HUES48 (cell line): ENCODE data around the gene COL5A1.

ENCODE experiments used
- H3K27ac ChIP-seq: one replicate; pipeline ENCODE4 v1.7.0; 2013; ENCODE audit warnings: low read depth, low read length, inconsistent platforms
- H3K27me3 ChIP-seq: 2 replicates; pipeline ENCODE4 v1.6.1; 2013; ENCODE audit warnings: mild to moderate bottlenecking, low read length; ENCODE audit not compliant: control insufficient read depth, insufficient read depth
- H3K36me3 ChIP-seq: 2 replicates; pipeline ENCODE4 v1.6.1; 2013; ENCODE audit warnings: low read length; ENCODE audit not compliant: control insufficient read depth, insufficient read depth
- H3K4me1 ChIP-seq: 2 replicates; pipeline ENCODE4 v1.6.1; 2013; ENCODE audit warnings: mild to moderate bottlenecking, low read length; ENCODE audit not compliant: control insufficient read depth, insufficient read depth
- H3K4me3 ChIP-seq: 2 replicates; pipeline ENCODE4 v1.5.1; 2013; ENCODE audit warnings: mild to moderate bottlenecking, low read depth, low read length
- H3K9ac ChIP-seq: 2 replicates; pipeline ENCODE4 v1.6.1; 2013; ENCODE audit warnings: mild to moderate bottlenecking, low read depth, low read length, moderate library complexity
- H3K9me3 ChIP-seq: 2 replicates; pipeline ENCODE4 v1.6.1; 2013; ENCODE audit warnings: low read length; ENCODE audit not compliant: control insufficient read depth, insufficient read depth

The COL5A1 gene

DNA sequence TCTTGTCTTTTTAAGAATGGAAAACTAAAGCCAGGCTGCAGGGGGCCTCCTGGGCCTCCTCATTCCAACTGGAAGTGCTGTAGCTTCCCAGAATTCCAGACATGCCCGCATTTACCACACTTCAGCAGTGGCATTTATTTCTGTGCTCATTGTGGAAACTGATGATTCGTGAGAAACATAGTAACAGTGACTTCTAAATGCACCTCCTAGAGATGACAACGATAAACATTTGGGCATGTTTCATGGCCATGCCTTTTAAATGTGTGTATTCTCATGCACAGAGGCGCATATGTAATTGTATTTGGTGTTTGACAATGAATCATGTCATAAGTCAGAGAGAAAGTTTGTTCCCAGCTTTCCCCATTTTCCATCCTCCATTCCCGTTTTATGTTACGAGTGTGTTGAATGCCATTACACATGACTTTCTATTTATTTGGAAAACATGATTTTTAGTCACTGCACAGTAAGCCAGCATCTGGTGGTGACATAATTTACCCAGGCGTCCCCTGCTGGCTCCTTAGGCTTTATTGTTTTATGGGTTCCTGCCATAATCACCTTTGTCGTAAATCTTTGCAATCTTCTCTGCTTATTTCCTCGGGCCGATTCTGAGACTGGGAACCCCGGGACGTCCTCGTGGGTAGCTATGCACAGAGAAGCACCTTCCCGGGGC, 170.2 kb downstream of the COL5A1 start:
- no peak overlapping the region; the same call in 1 of the 2 replicates for H3K4me3 ChIP-seq
- H3K9me3 ChIP-seq, result no peaks in the 10 kb centered on the region
- no peaks in the 10 kb centered on the region for H3K27me3 ChIP-seq
- H3K36me3 ChIP-seq, result no peaks in the 10 kb centered on the region
- peak overlapping the region; percentile 89 for H3K27ac ChIP-seq
- peaks cover 16% of the 10 kb centered on the region for H3K4me1 ChIP-seq
- 0 out of 2 replicates have a peak overlapping the region, but pooled peaks have one; percentile 23 for H3K9ac ChIP-seq

DNA sequence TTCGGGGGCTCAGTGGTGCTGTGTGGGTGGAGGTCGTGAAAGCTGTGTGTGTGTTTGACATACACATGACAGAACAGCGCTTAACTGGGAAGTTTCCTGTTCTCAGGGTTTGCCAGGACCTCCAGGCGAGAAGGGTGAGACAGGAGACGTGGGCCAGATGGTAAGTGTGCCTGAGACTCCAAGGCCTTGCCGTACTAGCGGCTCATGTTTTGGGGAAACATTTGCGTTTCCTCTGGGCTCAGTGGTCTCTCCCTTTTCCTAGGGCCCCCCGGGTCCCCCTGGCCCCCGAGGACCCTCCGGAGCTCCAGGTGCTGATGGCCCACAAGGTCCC, 170.7 kb downstream of the COL5A1 start:
- Histone ChIP-seq H3K9ac (no peak overlapping the region), H3K27me3 (no peaks in the 10 kb centered on the region), H3K27ac (peak overlapping the region; percentile 89), H3K4me1 (peaks cover 16% of the 10 kb centered on the region), H3K4me3 (no peak overlapping the region), H3K9me3 (no peaks in the 10 kb centered on the region), H3K36me3 (no peaks in the 10 kb centered on the region)

DNA sequence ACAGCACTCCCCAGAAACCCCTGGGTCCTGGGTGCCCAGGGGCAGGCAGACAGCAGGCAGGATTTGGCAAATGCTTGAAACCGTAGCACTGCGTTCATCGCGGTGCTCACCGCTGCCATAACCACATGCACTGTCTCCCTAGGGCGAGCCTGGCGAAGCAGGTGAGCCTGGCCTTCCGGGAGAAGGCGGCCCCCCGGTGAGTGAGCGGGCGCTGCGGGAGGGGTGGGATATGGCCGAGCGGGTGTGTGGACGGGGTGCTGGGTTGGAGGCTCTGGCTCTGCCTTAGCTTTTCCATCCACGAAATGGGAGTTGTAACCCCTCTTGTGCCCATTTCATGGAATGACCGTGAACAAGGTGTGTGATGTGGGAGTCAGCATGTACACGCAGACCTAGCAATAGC, 172.2 kb downstream of the COL5A1 start:
- no peaks in the 10 kb centered on the region for H3K27me3 ChIP-seq
- H3K9ac ChIP-seq, result no peak overlapping the region
- peaks cover 16% of the 10 kb centered on the region for H3K4me1 ChIP-seq
- H3K27ac ChIP-seq, result no peak overlapping the region
- H3K9me3 ChIP-seq, result no peaks in the 10 kb centered on the region
- H3K36me3 ChIP-seq, result no peaks in the 10 kb centered on the region
- no peak overlapping the region for H3K4me3 ChIP-seq

DNA sequence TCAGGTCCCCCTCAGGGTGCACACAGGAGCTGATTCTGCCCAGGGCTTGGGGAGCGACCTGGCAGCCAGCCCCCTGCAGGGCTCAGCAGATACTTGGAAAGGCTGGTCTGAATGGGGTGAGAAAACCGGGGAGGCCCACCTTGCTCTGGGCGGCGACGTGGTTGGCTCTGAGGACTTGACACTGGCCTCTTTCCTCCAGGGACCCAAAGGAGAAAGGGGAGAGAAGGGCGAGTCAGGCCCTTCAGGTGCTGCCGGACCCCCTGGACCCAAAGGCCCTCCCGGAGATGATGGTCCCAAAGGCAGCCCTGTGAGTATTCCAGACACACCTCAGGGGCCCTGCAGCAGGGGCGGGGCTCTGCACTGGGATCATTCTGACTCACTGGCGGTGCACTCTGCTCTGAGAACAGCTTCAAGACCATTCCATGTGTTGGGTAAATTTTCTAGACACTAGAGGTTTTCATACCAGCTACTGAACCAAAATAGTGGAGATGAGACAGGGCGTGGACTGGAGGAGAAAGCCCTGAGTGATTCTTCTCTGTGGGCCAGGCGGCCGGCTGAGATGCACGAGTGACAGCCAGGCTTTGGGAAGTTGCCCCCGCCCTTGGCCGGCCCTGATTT, 173.1 kb downstream of the COL5A1 start:
- no peaks in the 10 kb centered on the region for H3K9me3 ChIP-seq
- H3K4me3 ChIP-seq, result no peak overlapping the region
- H3K9ac ChIP-seq, result no peak overlapping the region
- peaks cover 16% of the 10 kb centered on the region for H3K4me1 ChIP-seq
- H3K36me3 ChIP-seq, result no peaks in the 10 kb centered on the region
- H3K27me3 ChIP-seq, result no peaks in the 10 kb centered on the region
- no peak overlapping the region for H3K27ac ChIP-seq

DNA sequence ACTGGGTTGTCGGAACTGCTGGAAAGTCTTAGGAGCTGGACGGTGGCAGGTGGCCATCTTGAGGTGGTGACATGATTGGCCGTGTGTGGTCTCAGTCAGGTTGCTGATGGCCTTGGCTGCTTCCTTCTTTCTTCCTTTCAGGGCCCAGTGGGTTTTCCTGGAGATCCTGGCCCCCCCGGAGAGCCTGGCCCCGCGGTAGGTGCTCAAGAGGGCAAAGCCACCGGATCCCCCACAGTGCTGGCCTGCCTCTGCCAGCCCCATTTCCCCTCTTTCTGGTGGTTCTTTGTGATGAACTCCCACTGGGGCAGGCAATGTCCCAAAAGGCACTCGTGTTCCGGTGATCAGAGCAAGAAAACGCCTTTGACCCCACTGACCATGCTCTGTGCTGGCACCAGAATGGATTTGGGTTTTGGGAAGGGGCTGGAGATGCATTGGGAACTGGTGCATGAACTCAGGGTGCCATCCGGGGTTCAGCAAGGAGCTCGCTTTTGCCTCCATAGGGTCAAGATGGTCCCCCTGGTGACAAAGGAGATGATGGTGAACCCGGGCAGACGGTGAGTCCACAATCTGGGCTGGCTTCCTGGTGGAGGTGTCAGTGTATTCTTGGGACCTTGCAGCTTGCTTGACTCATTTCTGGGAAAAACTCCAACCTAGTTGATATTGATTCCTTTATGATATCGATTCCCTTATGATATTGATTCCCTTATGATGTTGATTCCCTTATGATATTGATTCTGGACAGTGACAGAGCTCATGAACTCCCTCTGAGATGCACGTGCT, 174.0 kb downstream of the COL5A1 start:
- H3K36me3 ChIP-seq, result no peaks in the 10 kb centered on the region
- H3K4me3 ChIP-seq, result no peak overlapping the region
- H3K27ac ChIP-seq, result no peak overlapping the region
- H3K9ac ChIP-seq, result no peak overlapping the region
- H3K27me3 ChIP-seq, result no peaks in the 10 kb centered on the region
- peaks cover 16% of the 10 kb centered on the region for H3K4me1 ChIP-seq
- no peaks in the 10 kb centered on the region for H3K9me3 ChIP-seq

DNA sequence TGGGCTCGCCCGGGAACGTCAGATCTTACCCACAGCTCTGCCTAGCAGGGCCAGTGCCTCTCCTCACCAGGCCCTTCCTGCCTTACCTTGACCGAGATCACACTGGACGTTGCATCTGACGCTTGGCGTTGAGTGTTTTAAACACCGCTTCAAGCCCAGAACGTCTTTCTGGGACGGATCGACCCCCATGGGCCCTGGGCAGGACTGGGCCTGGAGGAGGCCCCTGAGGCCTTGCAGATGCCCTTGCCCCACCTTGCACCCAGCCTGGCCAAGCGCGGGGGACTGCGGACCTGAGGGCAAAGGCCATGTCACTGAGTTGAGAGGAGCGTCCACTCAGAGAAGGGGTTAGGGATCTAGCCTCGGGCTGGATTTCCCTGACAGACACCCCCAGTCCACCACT, 174.7 kb downstream of the COL5A1 start:
- no peak overlapping the region for H3K27ac ChIP-seq
- H3K36me3 ChIP-seq, result no peaks in the 10 kb centered on the region
- no peak overlapping the region for H3K9ac ChIP-seq
- no peaks in the 10 kb centered on the region for H3K27me3 ChIP-seq
- no peak overlapping the region for H3K4me3 ChIP-seq
- H3K9me3 ChIP-seq, result no peaks in the 10 kb centered on the region
- H3K4me1 ChIP-seq, result peaks cover 12% of the 10 kb centered on the region

DNA sequence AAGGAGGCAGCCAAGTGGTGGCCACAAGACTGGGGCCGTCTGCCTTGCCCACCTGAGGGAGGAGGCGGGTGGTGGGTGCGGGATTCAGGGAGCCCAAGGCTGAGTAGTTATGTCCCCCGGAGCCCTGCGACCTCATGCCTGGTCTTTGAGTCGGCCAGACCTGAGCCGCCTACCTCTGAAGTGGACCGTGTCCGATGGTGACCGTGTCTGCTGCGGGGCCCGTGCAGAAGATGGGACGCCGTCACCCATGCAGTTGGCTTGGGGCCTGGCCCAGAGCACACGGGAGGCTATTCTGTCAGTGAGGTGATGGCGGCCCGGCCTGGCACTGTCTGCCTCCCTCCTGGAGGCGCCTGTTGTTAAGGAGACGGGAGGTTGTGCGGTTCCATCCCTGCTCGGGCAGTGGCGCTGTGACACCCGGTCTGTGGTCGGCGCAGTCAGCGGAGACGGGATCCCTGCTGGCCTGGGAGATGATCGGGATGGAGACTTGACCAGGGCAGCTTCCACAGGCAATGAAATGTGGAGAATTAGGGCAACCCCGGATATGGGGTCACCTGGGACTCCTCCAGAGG, 176.5 kb downstream of the COL5A1 start:
- Histone ChIP-seq H3K9ac (no peak overlapping the region), H3K4me3 (no peak overlapping the region), H3K4me1 (no peaks in the 10 kb centered on the region)

DNA sequence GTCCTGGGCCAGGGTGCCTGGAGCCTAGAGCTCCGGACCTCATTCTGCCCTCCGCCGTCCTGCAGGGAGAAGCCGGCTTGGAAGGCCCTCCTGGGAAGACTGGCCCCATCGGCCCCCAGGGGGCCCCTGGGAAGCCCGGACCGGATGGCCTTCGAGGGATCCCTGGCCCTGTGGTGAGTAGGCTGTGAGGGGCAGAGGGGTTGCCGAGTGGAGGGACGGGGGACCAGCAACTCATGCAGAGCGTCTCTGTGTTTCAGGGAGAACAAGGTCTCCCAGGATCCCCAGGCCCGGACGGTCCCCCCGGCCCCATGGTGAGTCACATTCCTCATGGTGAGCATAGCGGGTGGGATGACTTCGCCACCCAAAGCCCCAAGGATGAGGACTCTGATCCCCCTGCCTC, 177.0 kb downstream of the COL5A1 start:
- no peaks in the 10 kb centered on the region for H3K4me1 ChIP-seq
- no peaks in the 10 kb centered on the region for H3K27me3 ChIP-seq
- no peak overlapping the region for H3K27ac ChIP-seq
- no peak overlapping the region for H3K4me3 ChIP-seq
- no peak overlapping the region for H3K9ac ChIP-seq
- no peaks in the 10 kb centered on the region for H3K9me3 ChIP-seq
- no peaks in the 10 kb centered on the region for H3K36me3 ChIP-seq

More for the DNA sequence above, 176.5 kb downstream of the COL5A1 start:
- Histone ChIP-seq H3K9me3 (no peaks in the 10 kb centered on the region), H3K27ac (no peak overlapping the region), H3K36me3 (no peaks in the 10 kb centered on the region), H3K27me3 (no peaks in the 10 kb centered on the region)

DNA sequence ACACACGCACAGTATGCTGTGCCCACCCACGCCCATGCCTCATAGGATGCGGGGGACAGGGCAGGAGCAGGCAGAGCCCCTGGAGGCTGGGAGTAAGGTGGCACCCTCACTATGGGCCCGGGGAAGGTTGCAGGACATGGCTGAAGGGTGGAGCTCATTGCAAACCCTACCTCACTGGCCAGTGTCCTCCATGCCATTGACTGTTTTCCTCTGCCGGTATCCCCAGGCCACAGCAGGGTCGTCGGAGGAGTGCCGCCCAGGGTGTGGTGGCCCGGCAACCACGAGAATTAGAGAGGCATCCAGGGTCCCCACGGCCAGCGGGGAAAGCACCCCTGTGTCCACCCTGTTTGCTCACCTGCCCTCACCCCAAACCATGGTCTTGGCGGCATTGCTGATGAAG, 179.3 kb downstream of the COL5A1 start:
- H3K27me3 ChIP-seq, result no peaks in the 10 kb centered on the region
- H3K27ac ChIP-seq, result no peak overlapping the region
- H3K9me3 ChIP-seq, result no peaks in the 10 kb centered on the region
- no peaks in the 10 kb centered on the region for H3K4me1 ChIP-seq
- H3K4me3 ChIP-seq, result no peak overlapping the region
- H3K36me3 ChIP-seq, result no peaks in the 10 kb centered on the region
- H3K9ac ChIP-seq, result no peak overlapping the region

DNA sequence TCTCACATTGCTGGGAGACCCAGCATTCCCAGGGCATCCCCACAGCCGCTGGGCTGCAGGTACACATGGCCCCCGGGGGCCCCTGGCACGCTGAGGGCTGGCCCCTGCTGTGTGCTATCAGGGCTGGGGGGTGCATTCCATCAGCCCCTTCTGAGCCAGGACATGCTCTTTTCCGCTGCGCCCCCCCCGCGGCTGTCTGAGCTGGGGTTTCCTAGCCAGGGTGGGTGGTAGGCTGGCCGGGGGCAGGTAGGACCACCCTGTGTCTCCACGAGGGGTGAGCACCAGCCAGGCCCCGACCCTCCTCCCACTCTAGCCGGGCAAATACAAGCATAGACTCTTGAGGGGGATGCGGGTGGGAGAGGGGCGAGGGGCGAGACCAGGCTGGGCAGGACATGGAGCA, 180.9 kb downstream of the COL5A1 start:
- Histone ChIP-seq H3K27ac (no peak overlapping the region), H3K4me1 (no peaks in the 10 kb centered on the region), H3K27me3 (no peaks in the 10 kb centered on the region), H3K36me3 (no peaks in the 10 kb centered on the region), H3K4me3 (no peak overlapping the region), H3K9me3 (no peaks in the 10 kb centered on the region), H3K9ac (no peak overlapping the region)

DNA sequence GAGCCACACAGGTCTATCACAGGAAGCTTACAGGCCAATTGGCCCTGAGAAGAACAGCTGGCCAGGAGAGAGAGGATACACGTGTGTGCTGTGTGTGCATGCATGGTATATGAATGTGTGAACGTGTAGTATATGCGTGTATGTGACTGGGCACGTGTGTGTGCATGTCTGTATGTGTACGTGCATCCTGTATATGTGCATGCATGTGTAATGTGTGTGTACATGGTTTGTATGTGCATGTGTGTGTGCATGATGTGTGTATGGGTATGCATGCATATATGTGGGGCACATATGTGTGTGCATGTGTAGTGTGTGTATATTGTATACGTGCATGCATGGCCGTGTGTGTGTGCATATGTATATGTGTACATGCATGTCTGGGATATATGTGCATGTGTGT, 182.0 kb downstream of the COL5A1 start:
- H3K4me1 ChIP-seq, result no peaks in the 10 kb centered on the region
- no peaks in the 10 kb centered on the region for H3K9me3 ChIP-seq
- no peaks in the 10 kb centered on the region for H3K27me3 ChIP-seq
- H3K27ac ChIP-seq, result no peak overlapping the region
- no peak overlapping the region for H3K4me3 ChIP-seq
- no peaks in the 10 kb centered on the region for H3K36me3 ChIP-seq
- H3K9ac ChIP-seq, result no peak overlapping the region
